GM18870 (cell line): ENCODE results near the gene MDH2.
A peak's percentile ranks its signal among the peaks of the same experiment; 100 is the strongest.
"Not testable (repeated sequence)": the region's sequence is repeated elsewhere in the genome, so short reads cannot be mapped to it uniquely, and the experiment has no call there.

ENCODE experiments used
- ATAC-seq: cut with Tn5 transposase; IDR thresholded peaks from one replicate; pipeline ENCODE4 v1.9.1; 2021; ENCODE audit warnings: moderate library complexity; ENCODE audit not compliant: unreplicated experiment

The MDH2 gene, protein sequence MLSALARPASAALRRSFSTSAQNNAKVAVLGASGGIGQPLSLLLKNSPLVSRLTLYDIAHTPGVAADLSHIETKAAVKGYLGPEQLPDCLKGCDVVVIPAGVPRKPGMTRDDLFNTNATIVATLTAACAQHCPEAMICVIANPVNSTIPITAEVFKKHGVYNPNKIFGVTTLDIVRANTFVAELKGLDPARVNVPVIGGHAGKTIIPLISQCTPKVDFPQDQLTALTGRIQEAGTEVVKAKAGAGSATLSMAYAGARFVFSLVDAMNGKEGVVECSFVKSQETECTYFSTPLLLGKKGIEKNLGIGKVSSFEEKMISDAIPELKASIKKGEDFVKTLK

GRCh38 chr7:76047811-76048667 is at the start of gene MDH2, which contains the start of gene STYXL1:
MDH2 (plus strand) TSS chr7:76048106; CDS start chr7:76048161, 55 bp downstream.
STYXL1 (minus strand) TSS chr7:76048000; CDS start chr7:76030523, 17,477 bp downstream.
- ATAC-seq, result peak; percentile 87

DNA sequence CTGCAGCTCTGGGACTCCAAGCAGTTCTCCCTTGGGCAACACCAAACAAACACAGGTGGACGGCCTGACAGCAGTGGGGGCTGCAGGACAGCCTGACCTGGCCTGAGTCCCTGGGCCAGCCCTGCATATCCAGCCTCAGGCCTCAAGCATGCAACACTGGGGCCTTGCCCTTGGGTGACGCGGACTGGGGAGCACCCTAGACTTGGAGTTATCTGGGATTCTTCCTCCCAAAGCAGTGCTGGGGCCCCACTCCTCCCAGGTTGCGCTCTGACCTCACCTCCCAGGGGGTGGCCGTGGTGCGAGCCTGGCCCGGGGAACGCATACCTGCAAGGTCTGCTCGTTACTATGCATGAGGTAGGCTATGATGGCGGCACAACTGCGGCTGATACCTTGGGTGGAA is 47.3 kb upstream of the MDH2 start:
- ATAC-seq, result no peak

GRCh38 chr7:76002139-76002538 is 45.8 kb upstream of the MDH2 start:
- ATAC-seq, result no peak

DNA sequence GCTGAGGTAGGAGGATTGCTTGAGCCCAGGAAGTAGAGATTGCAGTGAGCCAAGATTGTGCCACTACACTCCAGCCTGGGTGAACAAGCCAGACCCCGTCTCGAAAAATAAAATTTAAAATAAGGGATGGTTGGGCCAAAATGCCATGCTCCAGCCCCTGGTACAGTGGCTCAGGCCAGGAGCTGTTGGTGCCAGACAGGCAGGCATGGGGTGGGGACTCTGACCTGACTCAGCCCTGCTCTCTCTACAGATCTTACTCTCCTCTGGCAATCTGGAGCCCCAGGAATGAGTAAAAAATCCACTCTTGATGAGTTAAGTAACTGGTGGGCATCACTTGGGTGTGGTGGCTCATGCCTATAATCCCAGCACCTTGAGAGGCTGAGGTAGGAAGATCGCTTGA is 45.1 kb upstream of the MDH2 start:
- no peak for ATAC-seq

DNA sequence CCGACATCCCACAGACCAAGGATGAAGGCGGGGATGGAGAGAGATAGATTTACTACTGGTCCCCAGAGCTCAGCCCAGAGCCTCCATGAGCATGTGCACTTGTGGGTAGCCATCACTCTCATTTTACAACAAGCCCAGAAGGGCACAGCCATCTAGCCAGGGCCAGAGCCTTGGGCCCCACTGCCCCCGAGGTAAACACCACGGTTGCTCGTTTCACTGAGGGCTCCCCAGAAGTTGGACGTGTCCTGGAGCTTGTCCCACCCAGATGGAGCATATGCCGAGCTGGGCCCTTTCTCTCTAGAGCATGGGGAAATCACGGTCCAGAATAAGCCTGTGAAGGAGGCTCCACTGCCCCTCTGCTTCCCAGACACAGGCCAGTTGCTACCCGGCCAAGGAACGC is 44.6 kb upstream of the MDH2 start:
- no peak for ATAC-seq

GRCh38 chr7:76005004-76005403 is 42.9 kb upstream of the MDH2 start:
- ATAC-seq, result not testable (repeated sequence)

DNA sequence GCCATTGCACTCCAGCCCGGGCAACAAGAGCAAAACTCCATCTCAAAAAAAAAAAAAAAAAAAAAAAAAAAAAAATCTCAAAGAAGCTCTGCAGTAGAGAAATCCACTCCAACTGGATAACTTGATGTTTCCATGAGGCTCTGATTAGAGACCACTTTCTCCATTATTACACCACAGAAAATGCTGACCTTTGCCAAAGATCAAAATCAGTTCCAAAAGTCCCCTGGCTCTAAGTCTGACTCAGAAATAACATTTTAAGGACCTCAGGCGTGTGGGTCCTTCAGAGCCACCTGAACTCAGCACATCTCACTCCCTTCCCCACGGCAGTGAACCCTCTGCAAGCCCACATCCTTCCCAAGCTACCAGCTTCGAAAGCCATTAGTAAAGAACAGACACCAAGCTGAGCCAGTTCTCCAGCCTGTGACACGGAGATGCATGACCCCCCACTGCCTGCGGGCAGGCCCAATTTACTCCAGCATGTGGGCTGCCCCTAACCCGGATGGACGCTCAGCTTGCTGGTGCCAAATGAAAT is 39.7 kb upstream of the MDH2 start:
- no peak for ATAC-seq

- ATAC-seq, result no peak
Observed at GRCh38 chr7:76009672-76010600, 38.0 kb upstream of the MDH2 start.

GRCh38 chr7:76011442-76011861 is 36.5 kb upstream of the MDH2 start:
- ATAC-seq, result no peak

DNA sequence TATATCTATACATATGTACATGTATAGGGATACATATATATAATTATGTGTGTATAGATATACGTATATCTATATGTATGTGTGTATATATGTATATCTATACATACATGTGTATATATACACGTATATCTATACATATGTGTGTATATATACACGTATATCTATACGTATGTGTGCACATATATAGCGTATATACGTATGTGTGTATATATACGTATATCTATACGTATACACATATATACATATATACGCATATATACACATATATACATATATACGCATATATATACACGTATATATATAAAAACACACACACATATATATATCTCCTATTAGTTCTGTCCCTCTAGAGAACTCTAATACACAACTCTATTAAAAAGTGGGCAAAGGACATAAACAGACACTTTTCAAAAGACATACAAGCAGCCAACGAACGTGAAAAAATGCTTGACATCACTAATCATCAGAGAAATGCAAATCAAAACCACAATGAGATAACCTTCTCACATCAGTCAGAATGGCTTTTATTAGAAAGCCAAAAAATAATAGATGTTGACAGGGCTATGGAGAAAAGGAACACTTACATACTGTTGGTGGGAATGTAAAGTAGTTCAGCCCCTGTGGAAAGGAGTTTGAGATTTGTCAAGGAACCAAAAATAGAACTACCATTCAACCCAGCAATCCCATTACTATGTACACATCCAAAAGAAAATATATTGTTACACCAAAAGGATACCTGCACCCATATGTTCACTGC is 31.5 kb upstream of the MDH2 start:
- ATAC-seq, result no peak

DNA sequence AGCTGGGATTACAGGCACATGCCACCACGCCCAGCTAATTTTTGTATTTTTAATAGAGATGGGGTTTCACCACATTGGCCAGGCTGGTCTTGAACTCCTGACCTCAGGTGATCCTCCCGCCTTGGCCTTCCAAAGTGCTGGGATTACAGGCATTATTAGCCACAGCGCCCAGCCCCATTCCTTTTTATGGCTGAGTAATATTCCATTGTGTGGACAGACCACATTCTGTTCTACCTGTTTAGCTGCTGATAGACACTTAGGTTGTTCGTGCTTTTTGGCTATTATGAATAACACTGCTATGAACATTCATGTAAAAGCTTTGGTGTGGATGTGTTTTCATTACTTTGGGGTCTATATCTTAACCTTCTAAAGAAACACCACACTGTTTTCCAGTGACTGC is 29.4 kb upstream of the MDH2 start:
- not testable (repeated sequence) for ATAC-seq

- no peak for ATAC-seq
Observed at GRCh38 chr7:76020031-76020714, 27.7 kb upstream of the MDH2 start.

- no peak for ATAC-seq
Observed at GRCh38 chr7:76022026-76022780, 25.7 kb upstream of the MDH2 start.

- ATAC-seq, result no peak
Observed at GRCh38 chr7:76023002-76023401, 24.9 kb upstream of the MDH2 start.

- not testable (repeated sequence) for ATAC-seq
Observed at GRCh38 chr7:76029682-76030081, 18.2 kb upstream of the MDH2 start.

DNA sequence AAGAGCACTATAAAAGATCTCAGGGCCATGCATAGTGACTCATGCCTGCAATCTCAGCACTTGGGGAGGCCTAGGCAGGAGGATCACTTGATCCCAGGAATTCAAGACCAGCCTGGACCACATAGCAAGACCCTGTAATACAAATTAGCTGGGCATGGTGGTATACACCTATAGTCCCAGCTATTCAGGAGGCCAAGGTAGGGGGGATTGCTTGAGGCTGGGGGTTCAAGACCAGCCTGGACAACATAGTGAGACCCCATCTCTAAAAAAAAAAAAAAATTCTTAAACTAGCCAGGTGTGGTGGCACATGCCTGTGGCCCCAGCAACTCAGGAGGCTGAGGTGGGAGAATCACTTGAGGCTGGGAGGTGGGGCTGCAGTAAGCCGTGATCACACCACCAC is 15.9 kb upstream of the MDH2 start:
- no peak for ATAC-seq

GRCh38 chr7:76037310-76037709 is 10.6 kb upstream of the MDH2 start:
- no peak for ATAC-seq

- ATAC-seq, result no peak
Observed at GRCh38 chr7:76040126-76040525, 7.8 kb upstream of the MDH2 start.
